K562 (cell line): Measurements from ENCODE around the gene CHCHD10. TPM values are rescaled to one million over a fixed set of nuclear protein-coding genes. Genes with fewer than 3 reads are reported as not detected.

Source experiments
- ATAC-seq: fragments of 200-7000 bp; cut with Tn5 transposase; 3 replicates; pipeline ENCODE4 v1.9.1; 2020; ENCODE audit warnings: moderate library complexity
- BruUV-seq: library from RNA; stranded (reverse); fragments of 400-500 nt; replicated peaks from 2 replicates; lab custom pipeline; 2021; lab: Mats Ljungman, UMichigan
- CTCF ChIA-PET: fragments of 300-600 bp; formaldehyde crosslinking; extraction: SDS; loops from one replicate; lab custom pipeline; 2021; ENCODE audit warnings: low intra/inter-chr PET ratio; lab: Yijun Ruan, JAX
- POLR2A ChIA-PET: fragments of 300-600, 350-650 bp; sonication (Branson Sonifier 250); formaldehyde crosslinking; extraction: SDS; loops from one replicate; lab custom pipeline; 2021; ENCODE audit warnings: antibody characterized with exemption, inconsistent platforms; lab: Yijun Ruan, JAX
- DNase-seq, 4 experiments: peaks; one replicate each; pipeline versions ENCODE4 v3.0.0 to v3.0.0-alpha.2; 2011 to 2018; ENCODE audit warnings: low spot score in 3 of 4, mixed read lengths in 3 of 4; ENCODE audit errors: extremely low read depth in 1 of 4
- FAIRE-seq: peaks from 2 replicates; lab custom pipeline; 2011; peaks lifted over from hg19 to GRCh38; lab: Jason Lieb, UNC
- H2AFZ ChIP-seq: 2 replicates; pipeline ENCODE4 v1.6.0; 2011; ENCODE audit warnings: low read depth, low read length, control low read depth, inconsistent platforms
- H3K27ac ChIP-seq: fragments of 200-600 bp; 3 replicates; pipeline ENCODE4 v1.8.0; 2011; ENCODE audit warnings: low read depth, mild to moderate bottlenecking, control low read depth, inconsistent platforms, low read length, moderate library complexity, mixed read lengths; ENCODE audit errors: extremely low read depth
- H3K27me3 ChIP-seq, 2 experiments: fragments of 300-600 bp in 1 of 2; 2 replicates in 1 of 2; 3 replicates in 1 of 2; pipeline versions ENCODE4 v1.6.0 to v1.8.0; 2011; ENCODE audit warnings: inconsistent platforms in 2 of 2, low read length in 2 of 2, mild to moderate bottlenecking in 1 of 2, mixed read lengths in 1 of 2, moderate library complexity in 1 of 2; ENCODE audit not compliant: control insufficient read depth in 2 of 2, insufficient read depth in 2 of 2
- H3K36me3 ChIP-seq: fragments of 300-600 bp; 3 replicates; pipeline ENCODE4 v1.8.0; 2011; ENCODE audit warnings: mild to moderate bottlenecking, low read length, inconsistent platforms; ENCODE audit not compliant: control insufficient read depth, insufficient read depth
- H3K4me1 ChIP-seq, 2 experiments: fragments of 200-600 bp in 1 of 2; replicated peaks in 1 of 2; 2 replicates in 1 of 2; 3 replicates in 1 of 2; pipeline versions ENCODE4 v1.5.1 to v1.8.0; 2011; ENCODE audit warnings: inconsistent platforms in 2 of 2, low read length in 2 of 2, mild to moderate bottlenecking in 1 of 2, mixed read lengths in 1 of 2, moderate library complexity in 1 of 2; ENCODE audit not compliant: control insufficient read depth in 2 of 2, insufficient read depth in 2 of 2
- H3K4me2 ChIP-seq: 2 replicates; pipeline ENCODE4 v1.6.1; 2011; ENCODE audit warnings: low read length, control low read depth, inconsistent platforms, mixed read lengths; ENCODE audit not compliant: insufficient read depth
- H3K4me3 ChIP-seq: fragments of 200-600 bp; sonication (generic), shearing (Covaris generic); 2 replicates; pipeline ENCODE4 v1.5.1; 2016; ENCODE audit warnings: control low read depth, inconsistent platforms
- H3K79me2 ChIP-seq: fragments of 200-600 bp; 3 replicates; pipeline ENCODE4 v1.8.0; 2011; ENCODE audit warnings: low read length, inconsistent platforms; ENCODE audit not compliant: control insufficient read depth, insufficient read depth
- H3K9ac ChIP-seq, 2 experiments: 2 replicates each; pipeline versions ENCODE4 v1.6.0 to v1.6.1; 2011; ENCODE audit warnings: low read depth in 2 of 2, low read length in 2 of 2, control low read depth in 1 of 2, inconsistent platforms in 1 of 2, mild to moderate bottlenecking in 1 of 2, mixed read lengths in 1 of 2; ENCODE audit not compliant: insufficient read depth in 1 of 2
- H3K9me1 ChIP-seq: one replicate; pipeline ENCODE4 v1.6.0; 2011; ENCODE audit warnings: inconsistent platforms, mild to moderate bottlenecking, low read length, moderate library complexity; ENCODE audit not compliant: control insufficient read depth, insufficient read depth
- H3K9me3 ChIP-seq: replicated peaks from 2 replicates; pipeline ENCODE4 v1.5.1; 2011; ENCODE audit warnings: low read depth, low read length, inconsistent platforms; ENCODE audit not compliant: control insufficient read depth, insufficient read depth
- H4K20me1 ChIP-seq: replicated peaks from 2 replicates; pipeline ENCODE4 v1.6.1; 2011; ENCODE audit warnings: low read length, inconsistent platforms, mixed read lengths; ENCODE audit not compliant: control insufficient read depth, insufficient read depth
- ADNP ChIP-seq: fragments of 200-800 bp; sonication (Bioruptor generic); IDR thresholded peaks from 2 replicates; pipeline ENCODE4 v1.6.1; 2016; ENCODE audit warnings: missing genetic modification characterization, missing compliant biosample characterization
- BCOR ChIP-seq: fragments of 450-650 bp; IDR thresholded peaks from 2 replicates; pipeline ENCODE4 v1.6.1; 2016
- BDP1 ChIP-seq: IDR thresholded peaks from 3 replicates; pipeline ENCODE4 v1.6.1; 2011; ENCODE audit not compliant: insufficient read length, insufficient read depth
- BHLHE40 ChIP-seq: IDR thresholded peaks from 2 replicates; pipeline ENCODE4 v1.6.1; 2011; ENCODE audit warnings: low read length, improper control_type of control experiment
- KDM1A ChIP-seq, 2 experiments: fragments of 450-650 bp; IDR thresholded peaks; 2 replicates each; pipeline ENCODE4 v1.6.1; 2016; ENCODE audit warnings: mild to moderate bottlenecking in 2 of 2
- KLF10 ChIP-seq: fragments of 250-450 bp; sonication (Bioruptor Pico); IDR thresholded peaks from 2 replicates; pipeline ENCODE4 v1.6.1; 2021; ENCODE audit warnings: matching md5 sums
- NFIC ChIP-seq: fragments of 450-650 bp; IDR thresholded peaks from 2 replicates; pipeline ENCODE4 v1.6.1; 2017; ENCODE audit warnings: mild to moderate bottlenecking, inconsistent platforms
- PHB ChIP-seq: fragments of 250-450 bp; sonication (Bioruptor Pico); IDR thresholded peaks from 2 replicates; pipeline ENCODE4 v1.5.0; 2021
- POLR3A ChIP-seq: IDR thresholded peaks from 2 replicates; pipeline ENCODE4 v1.6.1; 2011; ENCODE audit warnings: borderline replicate concordance, mild to moderate bottlenecking, moderate library complexity; ENCODE audit not compliant: insufficient read length, insufficient read depth; ENCODE audit errors: extremely low read depth
- SREBF2 ChIP-seq: sonication (generic); formaldehyde crosslinking; IDR thresholded peaks from 2 replicates; pipeline ENCODE4 v1.4.0; 2020; ENCODE audit warnings: mild to moderate bottlenecking, missing genetic modification reagents
- ZBTB43 ChIP-seq: sonication (generic); formaldehyde crosslinking; IDR thresholded peaks from 2 replicates; pipeline ENCODE4 v1.8.0; 2023; ENCODE audit warnings: mild to moderate bottlenecking, missing genetic modification reagents
- ZNF3 ChIP-seq: fragments of 250-450 bp; sonication (Bioruptor Pico); IDR thresholded peaks from 2 replicates; pipeline ENCODE4 v1.5.0; 2021; ENCODE audit warnings: mild to moderate bottlenecking, moderate library complexity
- ZNF695 ChIP-seq: fragments of 450-650 bp; formaldehyde crosslinking; IDR thresholded peaks from 2 replicates; pipeline ENCODE4 v1.4.0; 2020; ENCODE audit warnings: mild to moderate bottlenecking, moderate library complexity
- ZNF77 ChIP-seq: fragments of 250-450 bp; sonication (Bioruptor Pico); IDR thresholded peaks from 2 replicates; pipeline ENCODE4 v1.5.0; 2020
- WGBS: fragments of 100-300 bp; shearing (Covaris generic); methylation state at CpG from one replicate; pipeline ENCODE4 v1.1.6; 2016; ENCODE audit warnings: low coverage, mixed read lengths; ENCODE audit not compliant: insufficient coverage; ENCODE audit errors: missing lambda C conversion rate; 5-methylcytosine and 5-hydroxymethylcytosine counted together
- in situ Hi-C: fragments of 300-500 bp; cut with MboI; formaldehyde crosslinking; loops from 4 replicates; pipeline ENCODE4 v1.15.0; 2018; ENCODE audit warnings: inconsistent platforms, mixed read lengths
- intact Hi-C: fragments of 100-400 bp; cut with micrococcal nuclease; formaldehyde crosslinking; loops from 2 replicates; pipeline ENCODE4 v1.14.2; 2022
- polyA plus RNA-seq, 8 experiments: library from polyadenylated mRNA; depleted of rRNA in 4 of 8; stranded (reverse) in 5 of 8; unstranded in 3 of 8; fragments of >200 nt; fragmentation: Nextera tagmentation in 2 of 8; fragmentation: Illumina TruSeq in 1 of 8; extraction: Ambion mirVana in 2 of 8; extraction: Trizol in 1 of 8; gene quantifications; 2 replicates each; pipeline versions ENCODE4 v1.2.1 to v1.2.3, GENCODE V29; 2011 to 2014; ENCODE audit warnings: inconsistent platforms in 1 of 8, missing spikeins in 1 of 8
- total RNA-seq, 7 experiments: library from RNA; depleted of rRNA in 6 of 7; stranded (reverse); fragments of >200 nt in 6 of 7; fragmentation: Illumina TruSeq in 2 of 7; extraction: Trizol in 2 of 7; gene quantifications; 2 replicates each; pipeline versions ENCODE4 v1.2.1 to v1.2.3, GENCODE V29; 2011 to 2021; ENCODE audit warnings: low replicate concordance in 1 of 7

Gene CHCHD10
- total and polyA plus RNA-seq, 9 of the 15 experiments (the other 6 are each of a cell fraction or from before 2014, with no cell fraction given) = 15.2 to 292 (median 102) TPM

DNA sequence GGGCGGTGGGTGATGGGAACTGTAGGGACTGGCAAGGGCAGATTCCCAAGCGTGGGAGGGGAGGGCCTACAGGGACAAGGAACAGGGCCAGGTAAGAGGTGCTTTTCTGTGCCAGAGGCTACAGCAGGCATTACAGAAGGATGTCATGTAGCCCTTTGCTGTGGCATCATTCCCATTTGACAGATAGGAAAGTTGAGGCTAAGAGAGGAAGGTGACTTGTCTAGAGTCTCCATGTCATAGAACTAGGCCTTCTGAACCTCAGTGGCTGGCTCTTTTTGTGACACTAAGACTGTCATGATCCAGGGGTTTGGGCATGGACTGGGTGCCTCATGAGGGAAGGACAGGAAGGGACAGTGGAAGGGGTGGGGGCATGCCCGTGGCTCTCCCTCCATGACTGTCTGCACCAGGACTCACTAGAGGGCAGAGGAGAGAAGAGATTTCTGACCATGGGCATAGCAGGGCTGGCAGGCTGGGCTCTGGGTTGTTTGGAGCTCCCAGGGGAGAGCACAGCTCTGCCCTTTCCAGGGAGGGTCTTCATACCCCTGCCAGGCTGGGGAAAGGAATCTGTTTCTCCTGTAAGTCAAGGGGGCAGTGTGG is 8.1 kb upstream of the CHCHD10 start:
- intact Hi-C loops = no loop called here
- TF ChIP-seq ADNP (tag) (0 out of 2 replicates have a peak, but pooled peaks have one; percentile 16), BHLHE40 (no peak), BCOR (peak; percentile 69), KDM1A (IDR thresholded peaks at IDR 0.05) (peak in 1 of 2 experiments; percentile 38; a peak in 1 of 4 replicates)

DNA sequence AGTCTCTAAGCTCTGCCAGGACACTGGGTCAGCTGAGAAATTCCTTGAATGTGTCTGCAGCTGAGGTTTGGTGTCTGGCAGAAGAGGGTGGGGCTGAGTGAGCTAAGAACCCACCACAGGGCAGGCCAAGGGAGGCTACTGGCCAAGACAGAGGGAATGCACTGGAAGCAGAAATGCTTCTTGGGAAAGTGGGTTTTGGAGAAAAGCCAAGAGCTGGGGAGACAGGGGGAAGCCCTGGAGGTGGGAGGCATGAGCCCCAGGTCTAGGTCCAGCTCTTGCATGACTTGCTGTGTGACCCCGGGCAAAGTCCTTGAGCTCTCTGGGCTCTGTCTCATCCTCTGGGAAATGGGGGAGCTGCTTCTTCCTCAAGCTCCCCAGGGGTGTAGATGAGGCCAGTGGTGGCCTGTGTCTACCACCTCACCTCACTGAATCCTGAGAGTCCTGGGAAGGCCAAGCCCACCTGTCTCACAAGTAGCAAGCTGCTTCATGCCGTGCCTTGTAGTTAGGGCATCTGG is 7.2 kb upstream of the CHCHD10 start:
- intact Hi-C loops (no loop called here), in situ Hi-C loops (no loop called here)
- H3K9me1 ChIP-seq = no peaks in the 10 kb centered on the region
- ATAC-seq = no peak
- no peaks in the 10 kb centered on the region for H3K36me3 ChIP-seq
- H4K20me1 ChIP-seq = no peaks in the 10 kb centered on the region
- POLR2A ChIA-PET = interaction anchor here (1.1 to 2.3 kb wide), 3 partner anchors 8 to 12 kb away, joined by 3 to 6 read pairs (median 5); partner anchors contain the start of gene SMARCB1
- 40% methylated on average over 2 of the region's 2 CpGs for WGBS
- H3K9ac ChIP-seq = no peak overlapping the region
- H3K4me3 ChIP-seq = no peak overlapping the region
- H3K9me3 ChIP-seq = no peaks in the 10 kb centered on the region
- H3K4me2 ChIP-seq = no peak overlapping the region
- no peak overlapping the region for H3K27ac ChIP-seq
- H2AFZ ChIP-seq = no peak overlapping the region
- CTCF ChIA-PET = no interaction called here
- DNase-seq = no peak
- no peak for FAIRE-seq
- H3K79me2 ChIP-seq = no peaks in the 10 kb centered on the region
- no peaks in the 10 kb centered on the region for H3K27me3 ChIP-seq
- H3K4me1 ChIP-seq = peaks cover 3 to 21% of the 10 kb centered on the region in 2 experiments; a peak in 3 of 5 replicates
- no TSS peak for BruUV-seq
- no peak for TF ChIP-seq PHB (CRISPR knock-in tag)
- TF ChIP-seq BCOR = peak; percentile 37; the same call in 1 of the 2 replicates
- no peak for TF ChIP-seq POLR3A
- TF ChIP-seq ZBTB43 = no peak
- TF ChIP-seq ZNF3 (CRISPR knock-in tag) = no peak
- TF ChIP-seq SREBF2 (CRISPR knock-in tag) = no peak
- TF ChIP-seq NFIC = peak; percentile 40; the same call in 1 of the 2 replicates
- TF ChIP-seq KLF10 (CRISPR knock-in tag) = no peak
- TF ChIP-seq ZNF695 = no peak
- TF ChIP-seq ZNF77 (CRISPR knock-in tag) = no peak
- TF ChIP-seq BDP1 = no peak

More for the DNA sequence above, 8.1 kb upstream of the CHCHD10 start:
- DNase-seq = no peak
- FAIRE-seq = no peak
- CTCF ChIA-PET = no interaction called here
- POLR2A ChIA-PET = interaction anchor here (0.6 to 2.3 kb wide), 5 partner anchors 9 to 1974 kb away, joined by 3 to 6 read pairs (median 4); partner anchors contain the start of gene SMARCB1
- Histone ChIP-seq H4K20me1 (no peaks in the 10 kb centered on the region), H3K27me3 (no peaks in the 10 kb centered on the region), H2AFZ (no peak overlapping the region), H3K27ac (no peak overlapping the region), H3K9ac (no peak overlapping the region), H3K36me3 (no peaks in the 10 kb centered on the region), H3K9me1 (no peaks in the 10 kb centered on the region), H3K4me2 (no peak overlapping the region), H3K4me3 (no peak overlapping the region), H3K79me2 (no peaks in the 10 kb centered on the region), H3K9me3 (no peaks in the 10 kb centered on the region), H3K4me1 (peaks cover 3 to 23% of the 10 kb centered on the region in 2 experiments; a peak in 3 of 5 replicates)
- 7% methylated on average over 2 of the region's 3 CpGs for WGBS
- BruUV-seq = no TSS peak
- in situ Hi-C loops = no loop called here
- no peak for ATAC-seq
